ENCODE measurements around the gene DGCR8. TPM values are rescaled to one million over a fixed set of nuclear protein-coding genes. Genes with fewer than 3 reads are reported as not detected.

DGCR8 gene
- total and polyA plus RNA-seq, 2 experiments from 2014 or later = 14.0 to 28.7 TPM

DNA sequence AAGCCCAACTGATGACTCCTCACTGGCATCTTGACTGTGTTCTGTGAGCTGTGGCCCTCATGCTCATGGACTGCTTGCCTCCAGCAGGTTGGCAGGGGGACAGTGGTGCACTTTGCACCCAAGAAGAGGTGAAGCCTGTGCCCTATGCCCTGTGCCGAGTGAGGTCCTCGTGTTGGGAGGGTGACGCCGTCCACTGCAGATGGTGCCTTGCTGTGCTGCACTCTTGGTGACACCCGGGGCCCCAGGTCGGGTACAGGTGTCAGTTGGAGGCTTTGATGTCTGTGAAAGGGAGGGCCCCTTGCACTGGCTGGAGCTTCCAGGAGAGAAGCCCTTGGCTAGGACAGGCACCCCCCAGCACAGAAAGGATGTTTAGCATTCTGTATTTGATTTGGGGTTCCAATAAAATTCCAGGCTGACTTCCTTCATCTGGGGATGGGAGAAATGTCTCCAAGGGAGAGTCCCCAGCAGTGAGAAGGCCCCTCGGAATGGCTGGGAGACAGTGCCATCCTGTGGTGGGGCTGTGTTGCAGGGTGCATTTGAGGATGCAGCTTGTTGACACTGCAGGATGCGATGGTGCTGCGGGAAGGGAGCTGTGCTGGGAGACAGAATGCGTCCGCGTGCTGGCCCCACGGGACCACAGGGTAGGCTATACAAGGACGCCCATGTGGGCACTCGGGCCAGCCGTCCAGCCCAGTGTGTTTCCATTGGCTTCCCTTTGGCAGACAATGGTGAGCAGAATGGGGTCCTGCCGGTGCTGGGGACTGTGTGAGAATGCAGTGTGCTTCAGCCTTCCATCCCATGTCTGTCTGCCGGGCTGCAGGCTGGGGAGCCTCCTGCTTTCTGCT, 49.1 kb downstream of the DGCR8 start:
- peaks cover 27% of the 10 kb centered on the region for H3K79me2 ChIP-seq (ENCODE audit: insufficient read depth)
- H3K9ac ChIP-seq = no peak overlapping the region
- H3K27me3 ChIP-seq (replicated peaks; ENCODE audit: insufficient read depth) = no peaks in the 10 kb centered on the region
- WGBS, 2 experiments (ENCODE audit: low coverage in 1 of 2, low lambda C conversion rate in 2 of 2, missing lambda C conversion rate in 2 of 2) = 37 to 44% methylated on average over 18 of the region's 18 CpGs
- no peaks in the 10 kb centered on the region for H4K20me1 ChIP-seq (ENCODE audit: insufficient read depth)
- no peaks in the 10 kb centered on the region for H3K9me2 ChIP-seq (ENCODE audit: insufficient read depth)
- no peak overlapping the region for H3K4me3 ChIP-seq
- no peak overlapping the region for H3K4me2 ChIP-seq (ENCODE audit: unreplicated experiment)
- H3K36me3 ChIP-seq (ENCODE audit: low read depth) = 0 out of 2 replicates have a peak, but pooled peaks cover 6% of the 10 kb centered on the region
- DNase-seq = peak; percentile 62
- in situ Hi-C loops (cut with MboI) = no loop called here
- no peaks in the 10 kb centered on the region for H3K9me3 ChIP-seq (ENCODE audit: low read depth)
- no peak overlapping the region for H3K27ac ChIP-seq
- H2AFZ ChIP-seq = no peak overlapping the region
- H3F3A ChIP-seq (ENCODE audit: insufficient read depth) = peaks cover 28% of the 10 kb centered on the region; the same call in 1 of the 2 replicates
- TF ChIP-seq EZH2 (IDR thresholded peaks at IDR 0.05; ENCODE audit: insufficient read depth, poor library complexity, severe bottlenecking) (no peak), EZH2phosphoT487 (IDR thresholded peaks at IDR 0.05; ENCODE audit: insufficient read depth, low read depth) (no peak)
- peaks cover 11% of the 10 kb centered on the region; the same call in 1 of the 2 replicates for H3K4me1 ChIP-seq (ENCODE audit: insufficient read depth)

- peaks cover 29% of the 10 kb centered on the region for H3K79me2 ChIP-seq (ENCODE audit: insufficient read depth)
- in situ Hi-C loops (cut with MboI) = no loop called here
- 58 to 70% methylated on average over 3 of the region's 3 CpGs for WGBS, 2 experiments (ENCODE audit: low coverage in 1 of 2, low lambda C conversion rate in 2 of 2, missing lambda C conversion rate in 2 of 2)
- no peak overlapping the region for H3K4me2 ChIP-seq (ENCODE audit: unreplicated experiment)
- H4K20me1 ChIP-seq (ENCODE audit: insufficient read depth) = no peaks in the 10 kb centered on the region
- no peak for TF ChIP-seq EZH2 (IDR thresholded peaks at IDR 0.05; ENCODE audit: insufficient read depth, poor library complexity, severe bottlenecking)
- no peak for TF ChIP-seq EZH2phosphoT487 (IDR thresholded peaks at IDR 0.05; ENCODE audit: insufficient read depth, low read depth)
- H3K36me3 ChIP-seq (ENCODE audit: low read depth) = 0 out of 2 replicates have a peak, but pooled peaks cover 6% of the 10 kb centered on the region
- no peak for DNase-seq
- H3K9ac ChIP-seq = no peak overlapping the region
- no peak overlapping the region for H3K4me3 ChIP-seq
- no peak overlapping the region for H3K27ac ChIP-seq
- H3K9me2 ChIP-seq (ENCODE audit: insufficient read depth) = no peaks in the 10 kb centered on the region
- H3K4me1 ChIP-seq (ENCODE audit: insufficient read depth) = peaks cover 11% of the 10 kb centered on the region; the same call in 1 of the 2 replicates
- peaks cover 28% of the 10 kb centered on the region; the same call in 1 of the 2 replicates for H3F3A ChIP-seq (ENCODE audit: insufficient read depth)
- no peaks in the 10 kb centered on the region for H3K9me3 ChIP-seq (ENCODE audit: low read depth)
- no peak overlapping the region for H2AFZ ChIP-seq
- H3K27me3 ChIP-seq (replicated peaks; ENCODE audit: insufficient read depth) = no peaks in the 10 kb centered on the region
Observed at GRCh38 chr22:20129747-20130014, 49.6 kb downstream of the DGCR8 start.

DNA sequence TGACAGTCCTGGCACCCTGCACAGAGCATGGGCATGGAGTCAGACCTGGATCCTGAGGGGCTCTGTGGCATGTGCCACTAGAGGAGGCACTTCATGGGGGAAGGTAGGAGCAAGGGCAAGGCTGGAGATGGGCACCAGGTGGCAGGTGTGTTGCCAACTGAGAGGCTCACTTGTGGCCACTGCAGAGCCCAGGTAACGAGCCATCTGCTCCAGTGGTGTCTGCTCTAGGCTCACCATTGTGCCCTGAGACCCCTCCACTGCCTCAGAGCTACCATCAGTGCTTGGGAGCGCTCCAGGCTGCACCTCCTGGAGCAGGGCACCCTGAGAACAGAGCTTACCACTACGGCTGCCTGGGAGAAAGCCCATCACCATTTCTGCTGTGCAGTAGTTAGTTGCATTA, 50.3 kb downstream of the DGCR8 start:
- TF ChIP-seq EZH2phosphoT487 (IDR thresholded peaks at IDR 0.05; ENCODE audit: insufficient read depth, low read depth) (no peak), EZH2 (IDR thresholded peaks at IDR 0.05; ENCODE audit: insufficient read depth, poor library complexity, severe bottlenecking) (no peak)
- Histone ChIP-seq H3K4me3 (no peak overlapping the region), H4K20me1 (ENCODE audit: insufficient read depth) (no peaks in the 10 kb centered on the region), H2AFZ (no peak overlapping the region), H3F3A (ENCODE audit: insufficient read depth) (peaks cover 28% of the 10 kb centered on the region; the same call in 1 of the 2 replicates), H3K4me2 (ENCODE audit: unreplicated experiment) (no peak overlapping the region), H3K4me1 (ENCODE audit: insufficient read depth) (peaks cover 11% of the 10 kb centered on the region; the same call in 1 of the 2 replicates), H3K36me3 (ENCODE audit: low read depth) (0 out of 2 replicates have a peak, but pooled peaks cover 6% of the 10 kb centered on the region), H3K9me3 (ENCODE audit: low read depth) (no peaks in the 10 kb centered on the region), H3K27ac (no peak overlapping the region), H3K9ac (no peak overlapping the region), H3K9me2 (ENCODE audit: insufficient read depth) (no peaks in the 10 kb centered on the region), H3K27me3 (replicated peaks; ENCODE audit: insufficient read depth) (no peaks in the 10 kb centered on the region), H3K79me2 (ENCODE audit: insufficient read depth) (peaks cover 35% of the 10 kb centered on the region)
- WGBS, 2 experiments (ENCODE audit: low coverage in 1 of 2, low lambda C conversion rate in 2 of 2, missing lambda C conversion rate in 2 of 2) = 79 to 87% methylated on average over 3 of the region's 3 CpGs
- no peak for DNase-seq
- in situ Hi-C loops (cut with MboI) = no loop called here

GRCh38 chr22:20130731-20131596, 50.9 kb downstream of the DGCR8 start:
- H3K27me3 ChIP-seq (replicated peaks; ENCODE audit: insufficient read depth) = no peaks in the 10 kb centered on the region
- H3K79me2 ChIP-seq (ENCODE audit: insufficient read depth) = peaks cover 41% of the 10 kb centered on the region
- DNase-seq = peak; percentile 82
- H3K9me2 ChIP-seq (ENCODE audit: insufficient read depth) = no peaks in the 10 kb centered on the region
- H3K4me3 ChIP-seq = peak overlapping the region; percentile 86
- H3K4me2 ChIP-seq (ENCODE audit: unreplicated experiment) = peak overlapping the region; percentile 51
- H4K20me1 ChIP-seq (ENCODE audit: insufficient read depth) = no peaks in the 10 kb centered on the region
- 0 out of 2 replicates have a peak, but pooled peaks cover 6% of the 10 kb centered on the region for H3K36me3 ChIP-seq (ENCODE audit: low read depth)
- H3K9ac ChIP-seq = peak overlapping the region; percentile 80
- peak overlapping the region; percentile 42; the same call in 1 of the 2 replicates for H3K27ac ChIP-seq
- peaks cover 28% of the 10 kb centered on the region; the same call in 1 of the 2 replicates for H3F3A ChIP-seq (ENCODE audit: insufficient read depth)
- H2AFZ ChIP-seq = peak overlapping the region; percentile 81
- H3K9me3 ChIP-seq (ENCODE audit: low read depth) = no peaks in the 10 kb centered on the region
- in situ Hi-C loops (cut with MboI) = no loop called here
- TF ChIP-seq EZH2phosphoT487 (IDR thresholded peaks at IDR 0.05; ENCODE audit: insufficient read depth, low read depth) (no peak), EZH2 (IDR thresholded peaks at IDR 0.05; ENCODE audit: insufficient read depth, poor library complexity, severe bottlenecking) (no peak)
- H3K4me1 ChIP-seq (ENCODE audit: insufficient read depth) = peaks cover 11% of the 10 kb centered on the region; the same call in 1 of the 2 replicates
- 6% methylated on average over 41 to 42 of the region's 70 CpGs for WGBS, 2 experiments (ENCODE audit: low coverage in 1 of 2, low lambda C conversion rate in 2 of 2, missing lambda C conversion rate in 2 of 2)

Data from GM23248 (cell line).